Activated CD4-positive, alpha-beta T cell treated with anti-CD3 and anti-CD28 coated beads for 48 hours (primary cell): ENCODE results near the gene STH.
"Not testable (repeated sequence)": the region's sequence is repeated elsewhere in the genome, so short reads cannot be mapped to it uniquely, and the experiment has no call there.

Source experiments
- DNase-seq: peaks from one replicate; pipeline ENCODE4 v3.0.0-alpha.2; 2020

Gene STH

DNA sequence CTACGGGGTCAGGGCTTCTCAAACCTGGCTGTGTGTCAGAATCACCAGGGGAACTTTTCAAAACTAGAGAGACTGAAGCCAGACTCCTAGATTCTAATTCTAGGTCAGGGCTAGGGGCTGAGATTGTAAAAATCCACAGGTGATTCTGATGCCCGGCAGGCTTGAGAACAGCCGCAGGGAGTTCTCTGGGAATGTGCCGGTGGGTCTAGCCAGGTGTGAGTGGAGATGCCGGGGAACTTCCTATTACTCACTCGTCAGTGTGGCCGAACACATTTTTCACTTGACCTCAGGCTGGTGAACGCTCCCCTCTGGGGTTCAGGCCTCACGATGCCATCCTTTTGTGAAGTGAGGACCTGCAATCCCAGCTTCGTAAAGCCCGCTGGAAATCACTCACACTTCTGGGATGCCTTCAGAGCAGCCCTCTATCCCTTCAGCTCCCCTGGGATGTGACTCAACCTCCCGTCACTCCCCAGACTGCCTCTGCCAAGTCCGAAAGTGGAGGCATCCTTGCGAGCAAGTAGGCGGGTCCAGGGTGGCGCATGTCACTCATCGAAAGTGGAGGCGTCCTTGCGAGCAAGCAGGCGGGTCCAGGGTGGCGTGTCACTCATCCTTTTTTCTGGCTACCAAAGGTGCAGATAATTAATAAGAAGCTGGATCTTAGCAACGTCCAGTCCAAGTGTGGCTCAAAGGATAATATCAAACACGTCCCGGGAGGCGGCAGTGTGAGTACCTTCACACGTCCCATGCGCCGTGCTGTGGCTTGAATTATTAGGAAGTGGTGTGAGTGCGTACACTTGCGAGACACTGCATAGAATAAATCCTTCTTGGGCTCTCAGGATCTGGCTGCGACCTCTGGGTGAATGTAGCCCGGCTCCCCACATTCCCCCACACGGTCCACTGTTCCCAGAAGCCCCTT is 10.9 kb downstream of the STH start:
- DNase-seq = no peak

DNA sequence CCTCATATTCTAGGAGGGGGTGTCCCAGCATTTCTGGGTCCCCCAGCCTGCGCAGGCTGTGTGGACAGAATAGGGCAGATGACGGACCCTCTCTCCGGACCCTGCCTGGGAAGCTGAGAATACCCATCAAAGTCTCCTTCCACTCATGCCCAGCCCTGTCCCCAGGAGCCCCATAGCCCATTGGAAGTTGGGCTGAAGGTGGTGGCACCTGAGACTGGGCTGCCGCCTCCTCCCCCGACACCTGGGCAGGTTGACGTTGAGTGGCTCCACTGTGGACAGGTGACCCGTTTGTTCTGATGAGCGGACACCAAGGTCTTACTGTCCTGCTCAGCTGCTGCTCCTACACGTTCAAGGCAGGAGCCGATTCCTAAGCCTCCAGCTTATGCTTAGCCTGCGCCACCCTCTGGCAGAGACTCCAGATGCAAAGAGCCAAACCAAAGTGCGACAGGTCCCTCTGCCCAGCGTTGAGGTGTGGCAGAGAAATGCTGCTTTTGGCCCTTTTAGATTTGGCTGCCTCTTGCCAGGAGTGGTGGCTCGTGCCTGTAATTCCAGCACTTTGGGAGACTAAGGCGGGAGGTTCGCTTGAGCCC is 11.6 kb downstream of the STH start:
- no peak for DNase-seq

DNA sequence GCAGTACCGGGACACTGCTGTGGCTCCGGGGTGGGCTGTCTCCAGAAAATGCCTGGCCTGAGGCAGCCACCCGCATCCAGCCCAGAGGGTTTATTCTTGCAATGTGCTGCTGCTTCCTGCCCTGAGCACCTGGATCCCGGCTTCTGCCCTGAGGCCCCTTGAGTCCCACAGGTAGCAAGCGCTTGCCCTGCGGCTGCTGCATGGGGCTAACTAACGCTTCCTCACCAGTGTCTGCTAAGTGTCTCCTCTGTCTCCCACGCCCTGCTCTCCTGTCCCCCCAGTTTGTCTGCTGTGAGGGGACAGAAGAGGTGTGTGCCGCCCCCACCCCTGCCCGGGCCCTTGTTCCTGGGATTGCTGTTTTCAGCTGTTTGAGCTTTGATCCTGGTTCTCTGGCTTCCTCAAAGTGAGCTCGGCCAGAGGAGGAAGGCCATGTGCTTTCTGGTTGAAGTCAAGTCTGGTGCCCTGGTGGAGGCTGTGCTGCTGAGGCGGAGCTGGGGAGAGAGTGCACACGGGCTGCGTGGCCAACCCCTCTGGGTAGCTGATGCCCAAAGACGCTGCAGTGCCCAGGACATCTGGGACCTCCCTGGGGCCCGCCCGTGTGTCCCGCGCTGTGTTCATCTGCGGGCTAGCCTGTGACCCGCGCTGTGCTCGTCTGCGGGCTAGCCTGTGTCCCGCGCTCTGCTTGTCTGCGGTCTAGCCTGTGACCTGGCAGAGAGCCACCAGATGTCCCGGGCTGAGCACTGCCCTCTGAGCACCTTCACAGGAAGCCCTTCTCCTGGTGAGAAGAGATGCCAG is 12.9 kb downstream of the STH start:
- no peak for DNase-seq

DNA sequence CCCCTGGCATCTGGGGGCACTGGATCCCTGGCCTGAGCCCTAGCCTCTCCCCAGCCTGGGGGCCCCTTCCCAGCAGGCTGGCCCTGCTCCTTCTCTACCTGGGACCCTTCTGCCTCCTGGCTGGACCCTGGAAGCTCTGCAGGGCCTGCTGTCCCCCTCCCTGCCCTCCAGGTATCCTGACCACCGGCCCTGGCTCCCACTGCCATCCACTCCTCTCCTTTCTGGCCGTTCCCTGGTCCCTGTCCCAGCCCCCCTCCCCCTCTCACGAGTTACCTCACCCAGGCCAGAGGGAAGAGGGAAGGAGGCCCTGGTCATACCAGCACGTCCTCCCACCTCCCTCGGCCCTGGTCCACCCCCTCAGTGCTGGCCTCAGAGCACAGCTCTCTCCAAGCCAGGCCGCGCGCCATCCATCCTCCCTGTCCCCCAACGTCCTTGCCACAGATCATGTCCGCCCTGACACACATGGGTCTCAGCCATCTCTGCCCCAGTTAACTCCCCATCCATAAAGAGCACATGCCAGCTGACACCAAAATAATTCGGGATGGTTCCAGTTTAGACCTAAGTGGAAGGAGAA is 13.5 kb downstream of the STH start:
- no peak for DNase-seq

DNA sequence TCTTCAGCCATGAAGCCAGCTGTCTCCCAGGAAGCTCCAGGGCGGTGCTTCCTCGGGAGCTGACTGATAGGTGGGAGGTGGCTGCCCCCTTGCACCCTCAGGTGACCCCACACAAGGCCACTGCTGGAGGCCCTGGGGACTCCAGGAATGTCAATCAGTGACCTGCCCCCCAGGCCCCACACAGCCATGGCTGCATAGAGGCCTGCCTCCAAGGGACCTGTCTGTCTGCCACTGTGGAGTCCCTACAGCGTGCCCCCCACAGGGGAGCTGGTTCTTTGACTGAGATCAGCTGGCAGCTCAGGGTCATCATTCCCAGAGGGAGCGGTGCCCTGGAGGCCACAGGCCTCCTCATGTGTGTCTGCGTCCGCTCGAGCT is 14.1 kb downstream of the STH start:
- DNase-seq = no peak

DNA sequence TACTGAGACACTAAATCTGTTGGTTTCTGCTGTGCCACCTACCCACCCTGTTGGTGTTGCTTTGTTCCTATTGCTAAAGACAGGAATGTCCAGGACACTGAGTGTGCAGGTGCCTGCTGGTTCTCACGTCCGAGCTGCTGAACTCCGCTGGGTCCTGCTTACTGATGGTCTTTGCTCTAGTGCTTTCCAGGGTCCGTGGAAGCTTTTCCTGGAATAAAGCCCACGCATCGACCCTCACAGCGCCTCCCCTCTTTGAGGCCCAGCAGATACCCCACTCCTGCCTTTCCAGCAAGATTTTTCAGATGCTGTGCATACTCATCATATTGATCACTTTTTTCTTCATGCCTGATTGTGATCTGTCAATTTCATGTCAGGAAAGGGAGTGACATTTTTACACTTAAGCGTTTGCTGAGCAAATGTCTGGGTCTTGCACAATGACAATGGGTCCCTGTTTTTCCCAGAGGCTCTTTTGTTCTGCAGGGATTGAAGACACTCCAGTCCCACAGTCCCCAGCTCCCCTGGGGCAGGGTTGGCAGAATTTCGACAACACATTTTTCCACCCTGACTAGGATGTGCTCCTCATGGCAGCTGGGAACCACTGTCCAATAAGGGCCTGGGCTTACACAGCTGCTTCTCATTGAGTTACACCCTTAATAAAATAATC is 14.6 kb downstream of the STH start:
- no peak for DNase-seq

DNA sequence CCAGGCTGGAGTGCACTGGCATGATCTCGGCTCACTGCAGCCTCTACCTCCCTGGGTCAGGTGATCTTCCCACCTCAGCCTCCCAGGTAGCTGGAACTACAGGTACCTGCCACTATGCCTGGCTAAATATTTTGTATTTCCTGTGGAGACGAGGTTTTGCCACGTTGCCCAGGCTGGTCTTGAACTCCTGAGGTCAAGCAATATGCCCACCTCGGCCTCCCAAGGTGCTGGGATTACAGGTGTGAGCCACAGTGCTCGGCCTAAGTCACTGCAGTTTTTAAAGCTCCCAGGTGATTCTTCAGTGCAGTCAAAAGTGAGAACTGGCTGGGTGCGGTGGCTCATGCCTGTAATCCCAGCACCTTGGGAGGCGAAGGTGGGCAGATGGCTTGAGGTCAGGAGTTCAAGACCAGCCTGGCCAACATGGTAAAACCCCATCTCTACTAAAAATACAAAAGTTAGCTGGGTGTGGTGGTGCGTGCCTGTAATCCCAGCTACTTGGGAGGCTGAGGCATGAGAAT is 20.4 kb downstream of the STH start:
- DNase-seq = not testable (repeated sequence)

DNA sequence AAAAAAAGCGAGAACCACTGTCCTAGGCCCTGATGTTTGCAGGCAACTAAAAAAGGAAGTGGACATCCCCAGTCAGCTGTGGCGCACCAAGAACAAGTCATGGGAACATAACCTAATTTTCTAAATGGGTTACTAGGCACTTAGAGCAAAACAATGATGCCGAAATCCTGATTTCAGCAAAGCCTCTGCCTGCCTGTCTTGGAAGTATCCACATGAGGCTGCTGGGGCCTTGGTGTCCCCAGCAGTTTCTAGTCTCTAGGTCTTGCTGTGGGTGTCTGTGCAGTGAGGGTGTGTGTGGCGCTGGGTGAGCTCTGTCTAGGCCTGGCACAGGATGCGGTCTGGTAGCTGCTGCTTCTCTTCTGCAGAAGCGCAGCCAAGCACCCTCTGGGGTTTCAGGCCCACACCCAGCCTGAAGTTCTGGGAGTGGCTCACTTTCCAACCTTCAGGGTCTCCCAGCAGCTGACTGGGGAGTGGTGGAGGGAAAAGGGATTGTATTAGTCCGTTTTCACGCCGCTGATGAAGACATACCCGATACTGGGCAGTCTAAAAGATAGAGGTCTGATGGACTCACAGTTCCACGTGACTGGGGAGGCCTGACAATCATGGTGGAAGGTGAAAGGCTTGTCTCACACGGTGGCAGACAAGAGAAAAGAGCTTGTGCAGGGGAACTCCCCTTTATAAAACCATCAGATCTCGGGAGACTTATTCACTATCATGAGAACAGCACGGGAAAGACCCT is 21.1 kb downstream of the STH start:
- peak; percentile 56 for DNase-seq

DNA sequence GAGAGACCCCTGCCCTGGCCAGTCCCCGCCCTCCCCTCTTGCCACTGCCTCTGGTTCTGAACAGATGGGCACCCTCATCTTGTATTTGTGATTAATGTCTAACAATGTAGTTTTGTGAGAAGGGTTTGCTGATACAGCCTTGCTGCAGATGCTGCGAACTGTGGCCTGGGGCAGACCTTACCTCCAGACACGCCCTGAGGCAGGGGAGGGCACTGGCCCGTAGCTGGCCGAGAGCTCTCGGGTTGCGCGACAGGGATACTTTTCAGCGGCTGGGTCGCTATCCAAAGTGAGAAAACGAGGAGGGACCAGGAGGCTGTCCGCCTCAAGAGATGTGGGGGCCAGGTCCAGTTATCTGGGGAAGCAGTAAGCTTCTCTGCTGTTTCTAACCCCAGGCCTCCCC is 21.9 kb downstream of the STH start:
- DNase-seq = no peak

DNA sequence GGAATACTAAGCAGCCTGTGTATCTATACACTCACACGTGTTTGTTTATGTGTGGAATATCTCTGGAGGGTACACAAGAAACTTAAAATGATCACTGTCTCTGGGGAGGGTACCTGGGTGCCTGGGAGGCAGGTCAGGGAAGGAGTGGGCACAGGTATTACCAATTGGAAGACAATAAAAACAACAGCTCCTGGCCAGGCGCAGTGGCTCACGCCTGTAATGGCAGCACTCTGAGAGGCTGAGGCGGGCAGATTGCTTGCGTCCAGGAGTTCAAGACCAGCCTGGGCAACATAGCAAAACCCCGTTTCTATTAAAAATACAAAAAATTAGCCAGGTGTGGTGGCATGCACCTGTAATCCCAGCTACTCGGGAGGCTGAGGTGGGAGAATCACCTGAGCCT is 24.3 kb downstream of the STH start:
- not testable (repeated sequence) for DNase-seq

DNA sequence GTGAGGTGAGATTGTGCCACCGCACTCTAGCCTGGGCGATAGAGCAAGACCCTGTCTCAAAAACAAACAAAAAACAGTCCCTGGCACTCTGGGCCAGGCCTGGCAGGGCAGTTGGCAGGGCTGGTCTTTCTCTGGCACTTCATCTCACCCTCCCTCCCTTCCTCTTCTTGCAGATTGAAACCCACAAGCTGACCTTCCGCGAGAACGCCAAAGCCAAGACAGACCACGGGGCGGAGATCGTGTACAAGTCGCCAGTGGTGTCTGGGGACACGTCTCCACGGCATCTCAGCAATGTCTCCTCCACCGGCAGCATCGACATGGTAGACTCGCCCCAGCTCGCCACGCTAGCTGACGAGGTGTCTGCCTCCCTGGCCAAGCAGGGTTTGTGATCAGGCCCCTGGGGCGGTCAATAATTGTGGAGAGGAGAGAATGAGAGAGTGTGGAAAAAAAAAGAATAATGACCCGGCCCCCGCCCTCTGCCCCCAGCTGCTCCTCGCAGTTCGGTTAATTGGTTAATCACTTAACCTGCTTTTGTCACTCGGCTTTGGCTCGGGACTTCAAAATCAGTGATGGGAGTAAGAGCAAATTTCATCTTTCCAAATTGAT is 24.8 kb downstream of the STH start:
- DNase-seq = no peak

DNA sequence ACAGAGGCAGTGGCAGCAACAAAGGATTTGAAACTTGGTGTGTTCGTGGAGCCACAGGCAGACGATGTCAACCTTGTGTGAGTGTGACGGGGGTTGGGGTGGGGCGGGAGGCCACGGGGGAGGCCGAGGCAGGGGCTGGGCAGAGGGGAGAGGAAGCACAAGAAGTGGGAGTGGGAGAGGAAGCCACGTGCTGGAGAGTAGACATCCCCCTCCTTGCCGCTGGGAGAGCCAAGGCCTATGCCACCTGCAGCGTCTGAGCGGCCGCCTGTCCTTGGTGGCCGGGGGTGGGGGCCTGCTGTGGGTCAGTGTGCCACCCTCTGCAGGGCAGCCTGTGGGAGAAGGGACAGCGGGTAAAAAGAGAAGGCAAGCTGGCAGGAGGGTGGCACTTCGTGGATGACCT is 25.5 kb downstream of the STH start:
- DNase-seq = no peak

DNA sequence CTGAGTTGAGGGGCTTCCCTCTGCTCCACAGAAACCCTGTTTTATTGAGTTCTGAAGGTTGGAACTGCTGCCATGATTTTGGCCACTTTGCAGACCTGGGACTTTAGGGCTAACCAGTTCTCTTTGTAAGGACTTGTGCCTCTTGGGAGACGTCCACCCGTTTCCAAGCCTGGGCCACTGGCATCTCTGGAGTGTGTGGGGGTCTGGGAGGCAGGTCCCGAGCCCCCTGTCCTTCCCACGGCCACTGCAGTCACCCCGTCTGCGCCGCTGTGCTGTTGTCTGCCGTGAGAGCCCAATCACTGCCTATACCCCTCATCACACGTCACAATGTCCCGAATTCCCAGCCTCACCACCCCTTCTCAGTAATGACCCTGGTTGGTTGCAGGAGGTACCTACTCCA is 26.0 kb downstream of the STH start:
- no peak for DNase-seq

DNA sequence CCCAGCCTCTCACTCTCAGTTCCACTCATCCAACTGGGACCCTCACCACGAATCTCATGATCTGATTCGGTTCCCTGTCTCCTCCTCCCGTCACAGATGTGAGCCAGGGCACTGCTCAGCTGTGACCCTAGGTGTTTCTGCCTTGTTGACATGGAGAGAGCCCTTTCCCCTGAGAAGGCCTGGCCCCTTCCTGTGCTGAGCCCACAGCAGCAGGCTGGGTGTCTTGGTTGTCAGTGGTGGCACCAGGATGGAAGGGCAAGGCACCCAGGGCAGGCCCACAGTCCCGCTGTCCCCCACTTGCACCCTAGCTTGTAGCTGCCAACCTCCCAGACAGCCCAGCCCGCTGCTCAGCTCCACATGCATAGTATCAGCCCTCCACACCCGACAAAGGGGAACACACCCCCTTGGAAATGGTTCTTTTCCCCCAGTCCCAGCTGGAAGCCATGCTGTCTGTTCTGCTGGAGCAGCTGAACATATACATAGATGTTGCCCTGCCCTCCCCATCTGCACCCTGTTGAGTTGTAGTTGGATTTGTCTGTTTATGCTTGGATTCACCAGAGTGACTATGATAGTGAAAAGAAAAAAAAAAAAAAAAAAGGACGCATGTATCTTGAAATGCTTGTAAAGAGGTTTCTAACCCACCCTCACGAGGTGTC is 26.6 kb downstream of the STH start:
- no peak for DNase-seq

DNA sequence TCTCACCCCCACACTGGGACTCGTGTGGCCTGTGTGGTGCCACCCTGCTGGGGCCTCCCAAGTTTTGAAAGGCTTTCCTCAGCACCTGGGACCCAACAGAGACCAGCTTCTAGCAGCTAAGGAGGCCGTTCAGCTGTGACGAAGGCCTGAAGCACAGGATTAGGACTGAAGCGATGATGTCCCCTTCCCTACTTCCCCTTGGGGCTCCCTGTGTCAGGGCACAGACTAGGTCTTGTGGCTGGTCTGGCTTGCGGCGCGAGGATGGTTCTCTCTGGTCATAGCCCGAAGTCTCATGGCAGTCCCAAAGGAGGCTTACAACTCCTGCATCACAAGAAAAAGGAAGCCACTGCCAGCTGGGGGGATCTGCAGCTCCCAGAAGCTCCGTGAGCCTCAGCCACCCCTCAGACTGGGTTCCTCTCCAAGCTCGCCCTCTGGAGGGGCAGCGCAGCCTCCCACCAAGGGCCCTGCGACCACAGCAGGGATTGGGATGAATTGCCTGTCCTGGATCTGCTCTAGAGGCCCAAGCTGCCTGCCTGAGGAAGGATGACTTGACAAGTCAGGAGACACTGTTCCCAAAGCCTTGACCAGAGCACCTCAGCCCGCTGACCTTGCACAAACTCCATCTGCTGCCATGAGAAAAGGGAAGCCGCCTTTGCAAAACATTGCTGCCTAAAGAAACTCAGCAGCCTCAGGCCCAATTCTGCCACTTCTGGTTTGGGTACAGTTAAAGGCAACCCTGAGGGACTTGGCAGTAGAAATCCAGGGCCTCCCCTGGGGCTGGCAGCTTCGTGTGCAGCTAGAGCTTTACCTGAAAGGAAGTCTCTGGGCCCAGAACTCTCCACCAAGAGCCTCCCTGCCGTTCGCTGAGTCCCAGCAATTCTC is 27.4 kb downstream of the STH start:
- no peak for DNase-seq

DNA sequence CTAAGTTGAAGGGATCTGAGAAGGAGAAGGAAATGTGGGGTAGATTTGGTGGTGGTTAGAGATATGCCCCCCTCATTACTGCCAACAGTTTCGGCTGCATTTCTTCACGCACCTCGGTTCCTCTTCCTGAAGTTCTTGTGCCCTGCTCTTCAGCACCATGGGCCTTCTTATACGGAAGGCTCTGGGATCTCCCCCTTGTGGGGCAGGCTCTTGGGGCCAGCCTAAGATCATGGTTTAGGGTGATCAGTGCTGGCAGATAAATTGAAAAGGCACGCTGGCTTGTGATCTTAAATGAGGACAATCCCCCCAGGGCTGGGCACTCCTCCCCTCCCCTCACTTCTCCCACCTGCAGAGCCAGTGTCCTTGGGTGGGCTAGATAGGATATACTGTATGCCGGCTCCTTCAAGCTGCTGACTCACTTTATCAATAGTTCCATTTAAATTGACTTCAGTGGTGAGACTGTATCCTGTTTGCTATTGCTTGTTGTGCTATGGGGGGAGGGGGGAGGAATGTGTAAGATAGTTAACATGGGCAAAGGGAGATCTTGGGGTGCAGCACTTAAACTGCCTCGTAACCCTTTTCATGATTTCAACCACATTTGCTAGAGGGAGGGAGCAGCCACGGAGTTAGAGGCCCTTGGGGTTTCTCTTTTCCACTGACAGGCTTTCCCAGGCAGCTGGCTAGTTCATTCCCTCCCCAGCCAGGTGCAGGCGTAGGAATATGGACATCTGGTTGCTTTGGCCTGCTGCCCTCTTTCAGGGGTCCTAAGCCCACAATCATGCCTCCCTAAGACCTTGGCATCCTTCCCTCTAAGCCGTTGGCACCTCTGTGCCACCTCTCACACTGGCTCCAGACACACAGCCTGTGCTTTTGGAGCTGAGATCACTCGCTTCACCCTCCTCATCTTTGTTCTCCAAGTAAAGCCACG is 28.3 kb downstream of the STH start:
- no peak for DNase-seq

DNA sequence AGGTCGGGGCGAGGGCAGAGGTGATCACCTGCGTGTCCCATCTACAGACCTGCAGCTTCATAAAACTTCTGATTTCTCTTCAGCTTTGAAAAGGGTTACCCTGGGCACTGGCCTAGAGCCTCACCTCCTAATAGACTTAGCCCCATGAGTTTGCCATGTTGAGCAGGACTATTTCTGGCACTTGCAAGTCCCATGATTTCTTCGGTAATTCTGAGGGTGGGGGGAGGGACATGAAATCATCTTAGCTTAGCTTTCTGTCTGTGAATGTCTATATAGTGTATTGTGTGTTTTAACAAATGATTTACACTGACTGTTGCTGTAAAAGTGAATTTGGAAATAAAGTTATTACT is 28.9 kb downstream of the STH start:
- no peak for DNase-seq

DNA sequence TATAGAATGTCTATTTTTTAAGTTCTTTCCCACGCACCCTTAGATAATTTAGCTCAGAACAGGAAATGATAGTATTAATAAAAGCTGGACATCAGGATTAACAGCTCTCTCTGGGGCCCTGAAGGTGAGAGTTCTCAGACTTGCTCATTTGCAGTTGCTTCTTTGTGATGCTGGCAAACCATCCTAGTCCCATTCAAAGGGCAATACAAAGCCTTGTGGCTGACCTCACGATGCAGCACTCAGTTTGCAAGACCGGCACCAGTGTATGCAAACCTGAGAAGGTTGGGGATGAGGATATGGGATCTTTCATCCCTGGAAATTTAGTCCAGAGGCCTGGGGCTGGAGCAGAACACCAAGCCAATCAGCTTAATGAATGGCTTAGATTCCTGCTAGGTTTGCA is 29.3 kb downstream of the STH start:
- DNase-seq = no peak
